Sigmoid colon (tissue), 7 donors: ENCODE data around the gene ENGASE. TPM values are rescaled to one million over a fixed set of nuclear protein-coding genes. Genes with fewer than 3 reads are reported as not detected.
A peak's percentile ranks its signal among the peaks of the same experiment; 100 is the strongest.

Experiments
- DNase-seq: peaks from one replicate; pipeline ENCODE4 v3.0.0-alpha.2; 2019
- H3K27ac ChIP-seq, 4 donors: fragments of 200-600 bp; sonication (generic); one replicate each; pipeline ENCODE4 v1.5.1; 2016 to 2019; ENCODE audit warnings: mild to moderate bottlenecking in 1 of 4
- H3K27me3 ChIP-seq, 3 donors: fragments of 200-600 bp; sonication (generic); one replicate each; pipeline ENCODE4 v1.5.1; 2019; ENCODE audit warnings: mild to moderate bottlenecking in 1 of 3
- H3K36me3 ChIP-seq, 4 donors: fragments of 200-600 bp; sonication (generic); one replicate each; pipeline ENCODE4 v1.5.1; 2016 to 2019
- H3K4me1 ChIP-seq, 4 donors: fragments of 200-600 bp; sonication (generic); one replicate each; pipeline ENCODE4 v1.5.1; 2017 to 2019
- H3K4me3 ChIP-seq, 4 donors: fragments of 200-600 bp; sonication (generic); one replicate each; pipeline ENCODE4 v1.5.1; 2017 to 2019; ENCODE audit warnings: mild to moderate bottlenecking in 2 of 4, moderate library complexity in 1 of 4
- H3K9me3 ChIP-seq, 4 donors: fragments of 200-600 bp in 3 of 4; sonication (generic) in 3 of 4; one replicate each; pipeline versions ENCODE4 v1.5.1 to v1.6.1; 2013 to 2019
- CTCF ChIP-seq, 4 experiments: fragments of 450-650 bp in 3 of 4; fragments of 200-600 bp in 1 of 4; IDR thresholded peaks; one replicate each; pipeline ENCODE4 v1.5.1; 2016 to 2019; ENCODE audit warnings: antibody characterized with exemption in 4 of 4, mild to moderate bottlenecking in 3 of 4, moderate library complexity in 2 of 4
- EP300 ChIP-seq, 4 donors: sonication (generic); formaldehyde crosslinking; IDR thresholded peaks; one replicate each; pipeline ENCODE4 v1.6.1; 2017; ENCODE audit warnings: antibody characterized with exemption in 4 of 4
- POLR2A ChIP-seq, 2 donors: fragments of 450-650 bp; IDR thresholded peaks; one replicate each; pipeline ENCODE4 v1.6.1; 2016; ENCODE audit warnings: antibody characterized with exemption in 2 of 2, mild to moderate bottlenecking in 2 of 2, moderate library complexity in 2 of 2
- POLR2AphosphoS5 ChIP-seq, 4 donors: sonication (generic); formaldehyde crosslinking; IDR thresholded peaks; one replicate each; pipeline ENCODE4 v1.6.1; 2017; ENCODE audit warnings: antibody characterized with exemption in 4 of 4
- WGBS, 2 donors: extraction: QIAGEN DNeasy Blood & Tissue Kit; methylation state at CpG; one replicate each; pipeline ENCODE4 v1.1.7; 2013; 5-methylcytosine and 5-hydroxymethylcytosine counted together
- intact Hi-C: fragments of 100-400 bp; cut with DNase I; formaldehyde crosslinking; loops from one replicate; pipeline ENCODE4 v1.15.1; 2023
- polyA plus RNA-seq, 3 donors: library from polyadenylated mRNA; stranded (reverse); fragments of 200-250 nt; gene quantifications; one replicate each; pipeline ENCODE4 v1.2.3, GENCODE V29; 2013
- total RNA-seq, 4 donors: library from RNA; depleted of rRNA; stranded (reverse); fragments of >200 nt; gene quantifications; one replicate each; pipeline ENCODE4 v1.1.0, GENCODE V29; 2016
- donor health status: healthy with polysubstance abuse.
- donor health status: Bipolar disorder and iron deficiency.
- donor health status: healthy.

Gene ENGASE
- total and polyA plus RNA-seq, 7 donors, result 7.2 to 55.9 (median 14.3) TPM

- DNase-seq, result no peak
- Histone ChIP-seq H3K4me3 (no peak overlapping the region), H3K9me3 (no peaks in the 10 kb centered on the region), H3K27me3 (no peaks in the 10 kb centered on the region), H3K4me1 (peaks cover 0 to 4% (median 0%) of the 10 kb centered on the region in 4 donors), H3K36me3 (peaks cover 0 to 11% (median 0%) of the 10 kb centered on the region in 4 donors), H3K27ac (no peak overlapping the region)
- 71 to 89% methylated on average over 21 of the region's 21 CpGs for WGBS, 2 donors
- TF ChIP-seq CTCF (IDR thresholded peaks at IDR 0.05), result no peak
- no peak for TF ChIP-seq POLR2A (IDR thresholded peaks at IDR 0.05)
- no peak for TF ChIP-seq EP300 (IDR thresholded peaks at IDR 0.05)
- TF ChIP-seq POLR2AphosphoS5 (IDR thresholded peaks at IDR 0.05), result no peak
- intact Hi-C loops, result no loop called here
Measured at GRCh38 chr17:79124513-79125209, 50.0 kb downstream of the ENGASE start.

GRCh38 chr17:79125503-79125902 lies 50.9 kb downstream of the ENGASE start:
- Histone ChIP-seq H3K4me1 (peaks cover 0 to 4% (median 0%) of the 10 kb centered on the region in 4 donors), H3K4me3 (no peak overlapping the region), H3K9me3 (no peaks in the 10 kb centered on the region), H3K27me3 (no peaks in the 10 kb centered on the region), H3K27ac (no peak overlapping the region), H3K36me3 (peaks cover 0 to 11% (median 0%) of the 10 kb centered on the region in 4 donors)
- TF ChIP-seq EP300 (IDR thresholded peaks at IDR 0.05), result no peak
- TF ChIP-seq POLR2A (IDR thresholded peaks at IDR 0.05), result no peak
- no peak for TF ChIP-seq CTCF (IDR thresholded peaks at IDR 0.05)
- no peak for TF ChIP-seq POLR2AphosphoS5 (IDR thresholded peaks at IDR 0.05)
- 18 to 49% methylated on average over 22 of the region's 22 CpGs for WGBS, 2 donors
- DNase-seq, result no peak
- intact Hi-C loops, result no loop called here

DNA sequence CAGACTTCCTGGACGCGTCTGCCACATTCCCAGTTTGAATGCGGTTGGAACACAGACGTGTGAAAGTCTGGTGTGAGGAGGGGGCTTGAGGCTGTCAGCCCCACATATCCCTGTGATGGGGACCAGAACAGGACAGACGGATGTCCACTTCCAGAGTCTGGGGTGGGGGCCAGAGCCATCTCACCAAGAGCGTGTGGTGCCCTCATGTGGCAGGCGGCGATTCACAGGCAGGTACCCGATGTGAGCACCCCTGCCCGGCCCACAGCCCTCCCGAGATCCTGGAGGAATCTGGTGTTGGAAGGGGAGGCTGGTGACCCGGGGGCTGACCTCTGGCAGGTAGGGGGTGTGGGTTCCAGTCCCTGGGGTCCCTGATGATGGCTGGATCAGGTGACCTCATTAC lies 51.5 kb downstream of the ENGASE start:
- intact Hi-C loops, result no loop called here
- H3K9me3 ChIP-seq, result no peaks in the 10 kb centered on the region
- no peaks in the 10 kb centered on the region for H3K27me3 ChIP-seq
- TF ChIP-seq EP300 (IDR thresholded peaks at IDR 0.05) (no peak), POLR2AphosphoS5 (IDR thresholded peaks at IDR 0.05) (peak in 1 of 4 donors; percentile 4), CTCF (IDR thresholded peaks at IDR 0.05) (no peak)
- 20 to 40% methylated on average over 12 of the region's 12 CpGs for WGBS, 2 donors
- H3K4me3 ChIP-seq, result no peak overlapping the region
- no peak for DNase-seq
- H3K36me3 ChIP-seq, result peaks cover 0 to 11% (median 0%) of the 10 kb centered on the region in 4 donors
- H3K27ac ChIP-seq, result no peak overlapping the region
- H3K4me1 ChIP-seq, result peaks cover 0 to 4% (median 0%) of the 10 kb centered on the region in 4 donors

- H3K4me3 ChIP-seq, result no peak overlapping the region
- no peak overlapping the region for H3K27ac ChIP-seq
- H3K4me1 ChIP-seq, result peaks cover 0 to 4% (median 0%) of the 10 kb centered on the region in 4 donors
- peaks cover 0 to 11% (median 0%) of the 10 kb centered on the region in 4 donors for H3K36me3 ChIP-seq
- no peaks in the 10 kb centered on the region for H3K9me3 ChIP-seq
- DNase-seq, result no peak
- H3K27me3 ChIP-seq, result no peaks in the 10 kb centered on the region
- intact Hi-C loops, result no loop called here
- TF ChIP-seq EP300 (IDR thresholded peaks at IDR 0.05) (no peak), CTCF (IDR thresholded peaks at IDR 0.05) (no peak), POLR2A (IDR thresholded peaks at IDR 0.05) (no peak), POLR2AphosphoS5 (IDR thresholded peaks at IDR 0.05) (no peak)
- 68 to 78% methylated on average over 23 of the region's 23 CpGs for WGBS, 2 donors
Measured at GRCh38 chr17:79127534-79128135, 53.0 kb downstream of the ENGASE start.
